ENCODE data around the gene ACOT9. TPM values are rescaled to one million over a fixed set of nuclear protein-coding genes. Genes with fewer than 3 reads are reported as not detected.
A peak's percentile ranks its signal among the peaks of the same experiment; 100 is the strongest.
"Not testable (repeated sequence)": the region's sequence is repeated elsewhere in the genome, so short reads cannot be mapped to it uniquely, and the experiment has no call there.

The ACOT9 gene
- total and polyA plus RNA-seq, 2 experiments from 2014 or later: 35.9 to 38.5 TPM

DNA sequence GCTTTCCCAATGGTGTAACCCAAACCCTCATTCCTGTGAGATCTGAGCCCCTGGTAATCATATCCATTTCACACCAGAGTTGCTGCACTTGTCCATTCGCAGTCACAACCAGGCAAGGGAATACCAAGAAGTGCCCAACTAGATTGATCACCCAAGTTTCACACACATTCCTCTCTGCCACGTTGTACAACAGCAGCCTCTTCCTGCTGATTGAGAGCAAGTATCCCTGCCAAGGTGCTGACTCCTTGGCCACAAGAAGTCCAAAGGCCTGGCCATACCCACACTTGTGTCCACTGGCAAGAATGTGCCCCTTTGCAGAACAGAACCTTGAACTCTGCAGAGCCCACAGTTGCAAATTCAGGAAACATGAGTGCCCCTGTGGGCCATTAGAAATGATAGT, 6.5 kb upstream of the ACOT9 start:
- TF ChIP-seq, protein P1, sequence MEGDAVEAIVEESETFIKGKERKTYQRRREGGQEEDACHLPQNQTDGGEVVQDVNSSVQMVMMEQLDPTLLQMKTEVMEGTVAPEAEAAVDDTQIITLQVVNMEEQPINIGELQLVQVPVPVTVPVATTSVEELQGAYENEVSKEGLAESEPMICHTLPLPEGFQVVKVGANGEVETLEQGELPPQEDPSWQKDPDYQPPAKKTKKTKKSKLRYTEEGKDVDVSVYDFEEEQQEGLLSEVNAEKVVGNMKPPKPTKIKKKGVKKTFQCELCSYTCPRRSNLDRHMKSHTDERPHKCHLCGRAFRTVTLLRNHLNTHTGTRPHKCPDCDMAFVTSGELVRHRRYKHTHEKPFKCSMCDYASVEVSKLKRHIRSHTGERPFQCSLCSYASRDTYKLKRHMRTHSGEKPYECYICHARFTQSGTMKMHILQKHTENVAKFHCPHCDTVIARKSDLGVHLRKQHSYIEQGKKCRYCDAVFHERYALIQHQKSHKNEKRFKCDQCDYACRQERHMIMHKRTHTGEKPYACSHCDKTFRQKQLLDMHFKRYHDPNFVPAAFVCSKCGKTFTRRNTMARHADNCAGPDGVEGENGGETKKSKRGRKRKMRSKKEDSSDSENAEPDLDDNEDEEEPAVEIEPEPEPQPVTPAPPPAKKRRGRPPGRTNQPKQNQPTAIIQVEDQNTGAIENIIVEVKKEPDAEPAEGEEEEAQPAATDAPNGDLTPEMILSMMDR (IDR thresholded peaks at IDR 0.05; ENCODE audit: poor library complexity): no peak
- TF ChIP-seq EZH2phosphoT487 (IDR thresholded peaks at IDR 0.05; ENCODE audit: low read depth, severe bottlenecking, unreplicated experiment) (no peak), EZH2 (IDR thresholded peaks at IDR 0.05; ENCODE audit: borderline replicate concordance) (no peak)

DNA sequence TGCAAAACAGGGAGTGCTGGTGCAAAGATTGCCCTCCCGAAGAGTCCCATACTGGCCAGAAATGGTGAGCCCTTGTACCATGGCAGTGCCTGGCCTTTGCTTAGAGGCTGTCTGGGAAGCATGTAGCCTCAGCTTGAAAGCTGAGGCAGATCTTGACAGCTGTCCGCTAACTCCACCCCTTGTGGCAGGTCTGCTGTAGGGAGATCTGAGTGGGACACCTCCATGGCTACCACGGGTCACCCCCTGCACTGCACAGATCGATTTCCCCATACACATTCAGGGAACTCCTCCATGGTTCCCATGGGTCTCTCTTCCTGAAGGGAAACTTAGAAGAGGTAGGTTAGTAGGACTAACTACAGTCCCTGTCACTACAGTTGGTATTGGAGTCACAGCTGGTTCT, 6.1 kb upstream of the ACOT9 start:
- Histone ChIP-seq H4K20me1 (ENCODE audit: insufficient read depth, poor library complexity, severe bottlenecking) (no peaks in the 10 kb centered on the region), H3K36me3 (replicated peaks; ENCODE audit: insufficient read depth, low read depth) (no peaks in the 10 kb centered on the region), H3K4me3 (no peak overlapping the region), H3K9me2 (replicated peaks; ENCODE audit: insufficient read depth) (no peaks in the 10 kb centered on the region), H3K27me3 (no peaks in the 10 kb centered on the region), H3K9me3 (ENCODE audit: low read depth) (no peaks in the 10 kb centered on the region), H3K79me2 (no peaks in the 10 kb centered on the region), H3K27ac (no peak overlapping the region), H3K4me2 (no peak overlapping the region), H3K4me1 (ENCODE audit: insufficient read depth) (no peaks in the 10 kb centered on the region), H2AFZ (no peak overlapping the region)
- no peak for DNase-seq (ENCODE audit: low spot score)
- WGBS (ENCODE audit: low lambda C conversion rate, missing lambda C conversion rate): 87% methylated on average over 4 of the region's 4 CpGs
- TF ChIP-seq EZH2 (IDR thresholded peaks at IDR 0.05; ENCODE audit: borderline replicate concordance) (no peak), EZH2phosphoT487 (IDR thresholded peaks at IDR 0.05; ENCODE audit: low read depth, severe bottlenecking, unreplicated experiment) (no peak)
- TF ChIP-seq, protein P1 (IDR thresholded peaks at IDR 0.05; ENCODE audit: poor library complexity): no peak

More for the DNA sequence above, 6.5 kb upstream of the ACOT9 start:
- no peak overlapping the region for H3K4me3 ChIP-seq
- no peak overlapping the region for H2AFZ ChIP-seq
- no peaks in the 10 kb centered on the region for H3K27me3 ChIP-seq
- H3K4me1 ChIP-seq (ENCODE audit: insufficient read depth): no peaks in the 10 kb centered on the region
- no peak overlapping the region for H3K4me2 ChIP-seq
- H3K79me2 ChIP-seq: no peaks in the 10 kb centered on the region
- H3K9me3 ChIP-seq (ENCODE audit: low read depth): no peaks in the 10 kb centered on the region
- DNase-seq (ENCODE audit: low spot score): no peak
- 69% methylated on average over 2 of the region's 2 CpGs for WGBS (ENCODE audit: low lambda C conversion rate, missing lambda C conversion rate)
- no peaks in the 10 kb centered on the region for H3K9me2 ChIP-seq (replicated peaks; ENCODE audit: insufficient read depth)
- H3K27ac ChIP-seq: no peak overlapping the region
- H3K36me3 ChIP-seq (replicated peaks; ENCODE audit: insufficient read depth, low read depth): no peaks in the 10 kb centered on the region
- H4K20me1 ChIP-seq (ENCODE audit: insufficient read depth, poor library complexity, severe bottlenecking): no peaks in the 10 kb centered on the region

DNA sequence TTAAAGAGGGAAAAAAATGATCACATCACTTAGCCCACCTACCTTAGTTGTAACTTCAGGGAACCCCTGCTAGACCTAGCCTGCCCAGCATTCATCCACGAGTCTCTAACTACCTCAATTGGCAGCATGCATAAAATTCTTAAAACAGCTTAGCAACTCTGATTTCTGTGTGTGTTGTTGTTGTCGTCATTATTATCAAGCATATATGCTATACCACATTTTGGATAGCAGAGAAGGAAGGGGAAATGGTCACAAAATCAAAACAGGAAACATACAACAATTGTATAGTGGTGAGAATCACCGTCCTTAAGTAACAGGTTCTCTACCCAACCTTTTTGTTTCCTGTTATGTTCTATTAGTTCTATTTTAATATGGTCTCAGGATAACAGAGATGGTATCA, 2.7 kb upstream of the ACOT9 start:
- no peaks in the 10 kb centered on the region for H3K27me3 ChIP-seq
- no peak overlapping the region for H2AFZ ChIP-seq
- no peaks in the 10 kb centered on the region for H3K36me3 ChIP-seq (replicated peaks; ENCODE audit: insufficient read depth, low read depth)
- H3K9me2 ChIP-seq (replicated peaks; ENCODE audit: insufficient read depth): no peaks in the 10 kb centered on the region
- no peak overlapping the region for H3K4me3 ChIP-seq
- H3K4me1 ChIP-seq (ENCODE audit: insufficient read depth): no peaks in the 10 kb centered on the region
- H3K9me3 ChIP-seq (ENCODE audit: low read depth): no peaks in the 10 kb centered on the region
- no peak for DNase-seq (ENCODE audit: low spot score)
- 91% methylated on average over 3 of the region's 3 CpGs for WGBS (ENCODE audit: low lambda C conversion rate, missing lambda C conversion rate)
- H3K79me2 ChIP-seq: peaks cover 8% of the 10 kb centered on the region
- H3K27ac ChIP-seq: no peak overlapping the region
- peaks cover 4% of the 10 kb centered on the region for H4K20me1 ChIP-seq (ENCODE audit: insufficient read depth, poor library complexity, severe bottlenecking)
- no peak overlapping the region for H3K4me2 ChIP-seq
- no peak for TF ChIP-seq EZH2phosphoT487 (IDR thresholded peaks at IDR 0.05; ENCODE audit: low read depth, severe bottlenecking, unreplicated experiment)
- TF ChIP-seq EZH2 (IDR thresholded peaks at IDR 0.05; ENCODE audit: borderline replicate concordance): no peak
- TF ChIP-seq, protein P1 (IDR thresholded peaks at IDR 0.05; ENCODE audit: poor library complexity): no peak

DNA sequence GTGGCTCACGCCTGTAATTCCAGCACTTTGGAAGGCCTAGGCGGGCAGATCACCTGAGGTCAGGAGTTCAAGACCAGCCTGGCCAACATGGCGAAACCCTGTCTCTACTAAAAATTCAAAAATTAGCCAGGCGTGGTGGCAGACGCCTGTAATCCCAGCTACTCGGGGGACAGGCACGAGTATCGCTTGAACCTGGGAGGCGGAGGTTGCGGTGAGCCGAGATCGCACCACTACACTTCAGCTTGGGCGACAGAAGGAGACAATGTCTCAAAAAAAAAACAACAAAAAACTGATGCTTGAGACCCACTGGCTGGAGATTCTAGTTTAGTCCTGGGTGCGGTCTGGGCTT, 521 bp upstream of the ACOT9 start:
- H3K9me2 ChIP-seq (replicated peaks; ENCODE audit: insufficient read depth); H4K20me1 ChIP-seq (ENCODE audit: insufficient read depth, poor library complexity, severe bottlenecking); H2AFZ ChIP-seq; DNase-seq (ENCODE audit: low spot score); H3K4me1 ChIP-seq (ENCODE audit: insufficient read depth); H3K4me3 ChIP-seq; H3K36me3 ChIP-seq (replicated peaks; ENCODE audit: insufficient read depth, low read depth); H3K9me3 ChIP-seq (ENCODE audit: low read depth); H3K27me3 ChIP-seq: not testable (repeated sequence)
- Histone ChIP-seq H3K27ac (peak overlapping the region; percentile 92), H3K79me2 (peaks cover 27% of the 10 kb centered on the region), H3K4me2 (peak overlapping the region; percentile 68)
- WGBS (ENCODE audit: low lambda C conversion rate, missing lambda C conversion rate): 81% methylated on average over 13 of the region's 14 CpGs
